Stimulated activated CD8-positive, alpha-beta memory T cell treated with anti-CD3 and anti-CD28 coated beads, Interleukin-15, amount 100 ng/mL, for 4 hours (primary cell): ENCODE data around the gene MAPRE2.

Experiments used
- DNase-seq, 2 donors: peaks; one replicate each; pipeline ENCODE4 v3.0.0-alpha.2; 2020; ENCODE audit warnings: low read depth in 2 of 2

Gene MAPRE2

DNA sequence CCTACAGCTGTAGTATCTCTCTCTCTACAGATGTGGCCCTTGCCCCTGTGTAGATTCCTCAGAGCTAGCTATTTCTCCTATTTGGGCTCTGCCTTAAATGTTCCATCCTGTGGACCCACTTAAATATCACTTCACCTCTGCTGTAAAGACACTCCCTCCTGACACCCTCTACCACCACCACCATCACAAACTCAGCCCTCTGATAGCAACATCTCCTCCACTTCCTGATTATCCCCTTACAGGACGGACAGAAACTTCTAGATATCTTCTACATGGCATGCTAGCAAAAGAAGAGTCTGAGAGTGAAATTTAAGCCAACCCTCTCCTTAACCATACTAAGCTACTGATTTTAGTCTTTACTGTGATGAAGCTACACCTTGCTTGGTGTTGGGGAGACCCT, 3.2 kb upstream of the MAPRE2 start:
- no peak for DNase-seq

DNA sequence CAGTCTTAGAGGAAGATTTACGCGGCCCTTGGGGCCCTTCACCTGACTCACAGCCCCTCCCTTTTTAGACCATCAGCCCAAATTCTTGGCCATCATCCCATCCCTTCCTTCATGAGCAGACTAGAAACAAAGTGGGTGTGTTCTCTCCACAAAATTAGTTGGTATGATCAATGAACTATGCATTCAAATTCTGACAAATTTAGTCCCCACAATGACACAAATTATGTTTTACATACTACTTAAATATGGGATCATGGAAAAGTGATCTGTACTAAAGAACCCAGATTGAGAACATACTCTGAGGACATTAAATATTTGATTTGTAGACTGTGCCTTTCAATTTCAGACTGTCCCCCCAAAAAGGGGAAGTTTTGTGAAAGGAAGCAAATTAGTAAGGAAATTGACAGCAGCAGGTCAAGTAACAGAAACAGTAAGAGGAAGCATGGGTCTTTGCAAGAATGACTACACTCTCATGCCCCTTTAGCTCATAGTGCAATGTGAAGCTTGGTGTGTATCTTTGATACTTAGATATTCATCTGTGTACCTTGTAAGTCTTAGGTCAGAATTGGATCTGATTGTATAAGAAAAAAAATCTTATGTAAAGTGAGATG, 2.2 kb upstream of the MAPRE2 start:
- DNase-seq: no peak

DNA sequence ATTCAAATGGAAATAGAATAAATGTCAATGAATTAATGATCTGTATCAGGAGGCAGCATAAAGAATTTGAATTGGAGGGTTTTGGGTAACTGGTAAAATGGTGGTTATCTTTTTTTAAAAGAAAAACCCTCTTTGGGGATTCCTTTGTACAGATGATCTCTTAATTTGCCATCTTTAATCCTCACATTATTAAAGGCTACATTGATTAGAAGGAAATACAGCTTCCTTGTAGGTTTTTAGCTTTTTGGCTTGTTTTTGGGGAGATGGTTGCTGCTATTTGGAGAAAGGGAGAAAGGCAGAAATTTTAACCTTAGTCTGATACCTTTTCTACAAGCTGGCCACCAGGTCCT, 600 bp upstream of the MAPRE2 start:
- no peak for DNase-seq

DNA sequence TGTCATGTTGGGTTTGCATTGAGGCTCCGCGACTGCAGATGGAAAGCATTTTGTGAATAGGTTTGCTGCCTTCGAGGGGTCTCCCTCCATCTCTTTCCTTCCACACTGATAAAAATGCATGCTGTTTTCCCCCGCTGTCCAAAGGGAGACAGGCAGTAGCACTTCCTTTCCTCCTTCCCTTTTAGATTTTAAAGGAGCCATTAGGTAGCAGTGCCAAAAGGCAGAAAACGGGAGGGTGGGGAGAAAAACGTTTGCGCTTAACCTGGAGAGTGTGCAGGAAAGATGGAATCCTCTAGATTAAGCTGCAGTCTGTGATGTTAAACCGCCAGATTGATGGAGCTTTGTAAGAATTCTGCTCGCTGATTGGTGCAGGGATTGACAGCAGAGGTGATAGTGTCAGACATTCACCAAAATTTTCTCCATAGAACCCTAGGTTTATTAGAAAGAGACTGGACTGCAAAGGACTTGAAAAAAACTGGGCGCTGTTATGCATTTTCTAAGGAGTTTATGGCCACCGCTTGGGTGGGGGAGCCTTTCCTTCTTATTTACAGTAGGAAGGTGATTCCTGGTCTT, 688 bp downstream of the MAPRE2 start:
- no peak for DNase-seq

DNA sequence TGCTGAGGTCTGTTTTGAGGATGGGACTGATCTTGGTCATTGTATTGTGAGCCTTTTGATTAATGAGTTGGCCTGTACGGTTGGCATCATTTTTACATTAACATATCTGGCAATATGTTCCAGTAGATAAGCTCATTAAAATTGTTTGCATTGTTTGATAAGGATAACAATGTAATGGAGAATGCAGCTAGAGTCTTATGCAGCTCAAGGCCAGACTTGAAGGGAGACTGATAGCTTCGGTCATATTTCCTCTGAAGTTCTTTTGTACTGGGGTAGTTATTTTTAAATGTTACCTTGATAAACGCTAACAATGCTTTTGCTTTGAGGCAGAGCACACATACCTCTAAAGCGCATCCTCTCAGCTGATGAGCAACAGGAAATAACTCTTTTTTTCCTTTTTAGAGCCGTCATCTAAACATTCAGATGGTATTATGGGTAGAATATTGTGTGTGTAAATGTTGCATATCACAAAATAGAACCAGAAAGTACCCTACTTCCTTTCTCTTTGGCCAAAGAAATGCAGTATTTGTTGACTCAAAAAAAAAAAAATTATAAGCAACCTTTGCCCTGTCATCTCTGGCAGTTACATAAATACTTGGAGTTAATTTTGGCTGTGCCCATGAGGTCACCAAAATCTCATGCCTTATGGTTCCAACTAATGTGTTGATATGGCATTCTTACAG, 1.3 kb downstream of the MAPRE2 start:
- DNase-seq: no peak

DNA sequence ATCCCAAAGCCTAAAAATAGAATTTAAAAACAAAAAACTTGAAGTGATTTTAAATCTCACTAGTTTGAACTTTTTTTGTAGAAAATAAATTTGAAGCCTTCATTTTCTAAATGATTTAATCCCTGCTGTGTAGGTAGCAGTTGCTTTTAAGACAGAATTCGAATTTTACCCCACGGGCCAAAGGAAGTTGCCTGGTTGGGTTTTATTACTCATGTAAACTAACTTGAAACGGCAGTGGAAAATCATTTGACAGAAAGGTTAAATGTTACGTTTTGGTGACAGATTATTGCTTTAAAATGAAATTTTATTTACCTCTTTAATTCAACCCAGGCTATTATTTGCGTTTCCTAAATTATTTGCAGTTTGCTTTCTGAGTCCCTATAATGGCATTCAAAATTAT, 2.0 kb downstream of the MAPRE2 start:
- no peak for DNase-seq

DNA sequence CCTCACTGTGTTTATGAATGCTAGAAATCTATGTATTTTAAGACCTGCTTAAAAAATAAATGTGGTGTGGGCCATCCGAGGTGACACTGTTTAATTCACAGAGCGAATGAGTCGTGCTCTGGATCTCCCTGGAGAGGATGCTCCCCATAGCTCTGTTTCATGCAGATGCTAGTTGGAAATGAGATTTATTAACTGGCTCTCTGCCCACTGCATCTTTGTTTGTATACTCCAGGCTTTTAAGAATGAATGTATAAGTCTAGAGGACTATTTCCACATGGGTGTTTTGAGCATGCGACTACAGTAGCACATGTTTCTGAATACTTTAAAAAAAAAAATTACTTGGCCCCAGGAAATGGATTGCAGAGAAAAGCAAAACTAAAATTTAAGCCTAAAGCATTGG, 3.9 kb downstream of the MAPRE2 start:
- no peak for DNase-seq

DNA sequence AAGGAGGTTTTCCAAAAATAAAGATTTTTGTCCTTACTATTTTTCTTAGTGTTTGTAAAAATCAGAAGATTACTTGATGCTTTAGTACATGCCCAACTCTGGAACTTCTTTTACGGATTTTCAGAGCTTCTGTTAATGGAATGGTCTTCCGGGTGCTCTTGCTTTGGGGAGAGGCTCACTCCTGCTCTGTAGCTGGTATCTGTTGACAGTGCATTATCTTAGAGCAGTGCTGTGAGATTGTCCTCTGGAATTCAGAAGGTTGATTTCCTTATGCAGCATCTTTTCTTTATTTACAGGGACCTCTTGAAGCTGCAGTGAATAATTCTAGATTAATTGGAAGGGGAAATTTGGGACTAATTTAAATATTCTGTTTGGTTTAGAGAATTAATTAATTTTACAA, 4.6 kb downstream of the MAPRE2 start:
- no peak for DNase-seq

DNA sequence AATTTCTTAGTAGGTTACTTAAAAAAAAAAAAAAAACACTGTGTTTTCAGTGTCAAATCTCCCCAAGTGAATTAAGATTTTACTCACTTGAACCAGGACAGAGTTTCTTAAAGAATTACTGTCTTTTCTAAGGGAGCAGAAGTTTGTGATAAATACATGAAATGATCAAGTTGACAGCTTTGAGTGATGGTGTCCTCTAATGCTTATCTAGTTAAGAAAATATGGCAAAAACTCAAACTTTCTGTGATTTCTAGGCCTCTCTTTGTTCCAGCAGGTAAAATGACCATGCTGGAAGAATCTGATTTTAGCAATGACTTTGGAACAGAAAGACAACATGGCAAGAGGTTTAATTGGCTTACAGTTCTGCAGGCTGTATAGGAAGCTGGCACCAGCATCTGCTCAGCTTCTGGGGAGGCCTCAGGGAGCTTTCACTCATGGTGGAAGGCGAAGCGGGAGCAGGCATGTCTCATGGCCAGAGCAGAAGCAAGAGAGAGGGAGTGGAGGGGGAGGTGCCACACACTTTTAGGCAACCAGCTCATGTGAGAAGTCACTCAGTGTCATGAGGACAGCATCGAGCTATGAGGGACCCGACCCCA, 6.6 kb downstream of the MAPRE2 start:
- no peak for DNase-seq

DNA sequence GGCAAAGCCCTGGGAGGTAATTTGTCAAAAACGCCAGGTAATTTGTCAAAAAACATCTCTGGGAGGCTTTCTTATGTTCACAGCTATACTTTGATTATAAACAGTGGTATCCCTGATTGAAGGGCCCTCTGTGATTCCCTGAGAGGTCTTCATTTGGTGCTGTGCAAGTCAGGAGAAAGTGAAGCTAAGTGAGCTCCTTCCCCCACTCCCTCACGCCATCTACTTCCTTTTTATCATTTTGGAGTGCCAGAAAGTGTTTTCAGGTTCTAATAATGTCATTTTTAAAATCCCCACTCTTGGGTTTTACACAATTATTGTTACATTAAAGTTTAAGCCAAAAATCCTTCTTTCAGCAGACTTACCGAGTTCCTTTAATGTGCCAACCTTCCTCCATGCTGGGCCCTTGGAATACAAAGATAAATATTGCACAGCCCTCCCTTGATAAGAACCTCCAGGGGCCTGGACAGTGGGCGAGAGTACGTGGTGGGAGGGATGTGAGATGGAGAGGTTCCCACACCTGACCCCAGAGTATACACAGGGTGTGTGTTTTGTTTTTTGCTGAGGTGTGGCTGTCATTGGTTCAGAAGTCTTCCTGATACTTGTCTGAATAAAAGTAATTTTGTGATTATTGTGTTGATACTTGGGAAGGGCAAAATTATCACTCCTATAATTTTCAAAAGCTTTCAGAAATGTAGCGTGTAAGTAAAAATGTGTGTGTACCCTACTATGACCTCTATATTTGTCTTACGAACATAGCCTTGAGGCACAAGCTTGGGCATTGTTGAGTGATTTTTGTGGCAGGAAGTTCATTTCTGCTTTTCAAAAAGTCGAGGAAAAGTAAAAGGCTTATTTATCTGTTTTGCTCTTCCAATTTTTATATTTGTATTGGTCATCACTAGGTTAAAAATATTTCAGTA, 8.2 kb downstream of the MAPRE2 start:
- no peak for DNase-seq

DNA sequence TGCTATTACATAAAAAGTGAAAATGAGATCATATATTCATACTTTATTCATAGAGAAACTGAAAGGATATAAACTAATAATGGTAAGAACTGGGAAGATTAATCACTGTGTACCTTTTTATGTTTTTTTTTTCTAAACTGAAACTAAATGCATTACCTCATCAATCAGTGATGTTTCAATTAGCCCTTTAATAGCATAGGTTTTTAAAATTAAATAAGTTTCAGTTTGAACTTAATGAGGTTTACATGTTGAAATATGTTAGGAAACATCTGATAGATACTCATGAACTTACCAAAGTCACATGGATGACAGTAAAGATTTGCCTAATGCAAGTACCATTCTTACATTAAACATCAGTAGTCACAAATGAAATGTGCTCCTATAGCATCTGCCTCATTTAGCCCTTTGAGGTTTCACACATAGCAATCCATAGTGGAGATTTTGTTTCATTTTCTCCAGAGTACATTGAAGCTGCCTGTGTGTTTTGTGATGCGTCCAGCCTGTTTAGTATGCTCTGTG, 8.9 kb downstream of the MAPRE2 start:
- no peak for DNase-seq

DNA sequence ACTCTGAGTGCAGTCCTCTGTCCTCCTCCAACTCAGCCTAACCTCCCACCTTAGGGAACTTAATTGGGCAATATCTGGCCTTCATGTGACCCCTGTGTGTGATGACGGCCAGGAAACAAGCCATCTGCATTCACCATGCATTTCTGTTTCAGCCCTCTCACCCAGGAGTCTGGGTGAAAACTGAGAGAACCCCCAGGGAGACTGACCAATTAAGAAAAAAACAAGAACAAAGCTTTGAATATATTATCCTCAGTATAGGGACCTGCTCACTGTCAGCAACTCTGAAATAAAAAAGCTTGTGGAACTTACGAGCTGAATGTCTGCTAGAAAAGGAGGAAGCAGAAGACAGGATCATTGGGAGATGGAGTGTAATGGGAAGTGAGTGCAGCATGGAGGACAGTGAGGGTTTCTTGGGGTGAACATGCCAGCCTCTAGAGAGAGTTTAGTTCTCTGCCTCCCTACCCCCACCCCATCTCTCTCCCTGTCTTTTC, 9.5 kb downstream of the MAPRE2 start:
- DNase-seq: no peak

DNA sequence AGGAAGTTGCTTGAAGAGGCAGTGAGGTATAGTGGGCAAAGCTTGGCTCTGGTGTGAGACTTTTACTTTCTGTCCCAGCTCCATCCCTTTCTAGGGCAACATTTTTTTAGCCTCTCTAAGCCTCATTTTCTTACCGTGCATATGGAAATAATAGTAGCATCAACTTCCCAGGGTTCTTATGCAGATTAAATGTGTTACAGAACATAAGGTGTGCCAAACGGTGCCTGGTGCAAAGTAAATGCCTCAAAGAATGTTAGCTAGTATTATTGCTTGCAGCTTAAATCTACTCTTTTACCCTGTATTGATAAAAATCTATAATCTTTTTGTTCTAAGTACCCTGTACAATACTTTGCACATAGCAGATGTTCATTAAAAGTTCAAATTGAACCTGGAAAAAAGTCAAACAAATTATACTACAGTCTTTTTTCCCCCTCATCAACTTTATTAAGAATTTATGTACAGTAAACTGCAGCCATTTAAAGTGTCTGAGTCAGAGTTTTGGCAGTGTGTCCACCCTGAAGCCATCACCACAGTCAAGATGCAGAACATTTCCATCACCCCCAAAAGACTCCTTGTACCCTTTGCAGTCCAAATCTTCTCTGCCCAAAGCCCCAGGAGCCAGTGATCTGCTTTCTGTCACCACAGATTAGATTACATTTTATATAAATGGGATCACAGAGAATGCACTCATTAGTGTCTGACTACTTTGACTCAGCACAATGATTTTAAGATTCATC, 10.6 kb downstream of the MAPRE2 start:
- DNase-seq: no peak

DNA sequence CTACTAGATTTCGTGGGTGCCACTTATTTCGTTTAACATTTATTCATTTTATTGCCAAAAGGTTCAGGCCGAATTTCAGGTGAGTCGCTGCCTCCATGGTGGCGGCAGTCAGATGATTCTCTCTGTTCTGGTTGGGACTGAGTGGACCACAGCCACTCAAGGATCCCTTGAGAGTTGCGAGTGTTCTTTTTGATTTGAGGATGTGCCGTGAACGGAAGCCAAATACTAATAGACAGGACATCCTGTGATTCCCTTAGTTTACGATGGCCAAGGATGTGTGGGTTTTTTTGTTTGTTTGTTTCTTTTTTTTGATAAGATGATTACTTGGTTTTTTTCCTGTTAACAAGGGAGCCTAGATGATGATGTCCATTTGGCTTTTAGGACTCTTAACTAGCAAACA, 13.2 kb downstream of the MAPRE2 start:
- no peak for DNase-seq

DNA sequence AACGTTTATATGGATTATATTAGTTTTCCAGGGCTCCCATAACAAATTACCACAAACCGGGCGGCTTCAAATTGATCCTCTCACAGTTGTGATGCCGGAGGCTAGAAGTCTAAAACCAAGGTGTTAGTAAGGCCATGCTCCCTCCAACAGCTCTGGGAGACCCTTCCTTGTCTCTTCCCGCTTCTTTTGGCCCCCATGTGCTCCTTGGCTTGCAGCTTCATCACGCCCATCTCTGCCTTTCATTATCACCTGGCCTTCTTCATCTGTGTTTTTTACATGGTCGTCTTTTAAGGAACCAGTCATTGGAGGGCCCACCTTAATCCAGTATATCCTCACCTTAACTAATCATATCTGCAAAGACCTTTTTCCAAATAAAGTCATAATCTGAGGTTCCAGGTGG, 13.9 kb downstream of the MAPRE2 start:
- DNase-seq: no peak

DNA sequence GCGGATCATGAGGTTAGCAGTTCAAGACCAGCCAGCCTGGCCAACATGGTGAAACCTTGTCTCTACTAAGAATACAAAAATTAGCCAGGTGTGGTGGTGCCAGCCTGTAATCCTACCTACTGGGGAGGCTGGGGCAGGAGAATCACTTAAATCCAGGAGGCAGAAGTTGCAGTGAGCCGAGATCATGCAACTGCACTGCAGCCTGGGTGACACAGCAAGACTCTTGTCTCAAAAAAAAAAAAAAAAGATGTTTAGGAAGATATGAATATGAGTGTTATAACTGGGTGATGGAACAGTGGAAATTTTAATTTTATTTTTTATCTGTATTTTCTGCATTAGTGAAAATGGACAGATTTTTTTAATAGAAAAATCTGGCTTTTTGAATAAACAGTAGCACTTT, 14.5 kb downstream of the MAPRE2 start:
- DNase-seq: no peak

DNA sequence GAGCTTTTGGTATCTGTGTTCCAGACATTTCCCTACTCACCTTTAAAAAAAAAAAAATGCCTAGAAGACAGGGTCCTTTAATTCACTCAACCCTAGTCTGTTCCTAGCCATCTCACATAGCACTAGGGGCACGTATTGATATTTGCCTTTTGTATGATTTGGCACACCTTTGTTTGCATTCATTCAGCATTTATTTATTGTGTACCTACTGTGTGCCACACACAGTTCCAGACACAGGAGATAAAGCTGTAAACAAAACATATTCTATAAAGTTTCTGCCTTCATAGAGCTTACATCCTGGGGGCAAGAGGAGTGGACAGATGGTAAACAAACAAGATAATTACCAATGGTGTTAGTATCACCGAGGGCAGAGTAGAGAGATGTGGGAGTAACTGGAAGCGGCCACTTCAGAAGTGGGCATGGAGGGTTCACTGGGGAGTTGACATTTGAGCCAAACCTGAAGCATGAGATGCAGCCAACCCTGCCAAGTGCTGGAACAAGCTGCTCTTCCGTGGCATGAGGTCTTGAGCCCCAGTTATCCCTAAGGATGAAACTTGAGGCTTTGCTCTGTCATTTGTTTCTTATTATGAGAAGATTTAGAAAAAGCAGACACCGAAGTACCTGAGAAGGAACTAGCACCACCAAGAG, 18.2 kb downstream of the MAPRE2 start:
- DNase-seq: no peak

DNA sequence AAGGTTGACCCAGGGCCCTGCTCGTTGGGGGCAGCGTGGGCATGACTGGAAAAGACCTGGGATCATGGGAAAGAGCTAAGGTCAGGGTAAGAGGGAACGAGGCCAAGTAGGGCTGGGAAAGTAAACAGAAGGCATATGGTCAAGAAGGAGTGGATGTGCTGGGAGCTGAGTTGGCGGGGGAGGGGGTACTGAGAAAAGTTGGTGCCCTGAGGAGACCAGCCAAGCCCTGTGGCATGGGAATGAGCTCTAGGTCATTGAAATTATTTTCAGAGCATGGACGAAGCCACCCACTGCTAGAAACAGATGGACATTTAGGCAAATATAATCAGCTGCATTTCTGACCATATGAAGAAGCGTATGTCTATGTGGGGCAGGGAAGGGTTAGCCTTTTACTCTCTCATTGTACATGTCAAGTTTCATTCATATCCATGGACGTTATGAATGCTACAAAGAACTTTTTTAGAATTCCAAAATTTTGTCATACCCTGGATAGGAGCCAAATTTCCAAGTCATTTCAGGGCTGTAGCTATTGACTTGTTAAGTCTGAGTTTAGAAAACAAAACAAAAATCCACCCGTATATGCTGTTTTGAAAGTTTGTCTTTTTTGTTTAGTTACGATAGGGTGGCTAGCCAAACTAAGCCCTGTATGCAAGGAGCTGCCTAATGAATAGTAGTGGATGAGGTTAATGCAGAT, 19.1 kb downstream of the MAPRE2 start:
- DNase-seq: no peak

DNA sequence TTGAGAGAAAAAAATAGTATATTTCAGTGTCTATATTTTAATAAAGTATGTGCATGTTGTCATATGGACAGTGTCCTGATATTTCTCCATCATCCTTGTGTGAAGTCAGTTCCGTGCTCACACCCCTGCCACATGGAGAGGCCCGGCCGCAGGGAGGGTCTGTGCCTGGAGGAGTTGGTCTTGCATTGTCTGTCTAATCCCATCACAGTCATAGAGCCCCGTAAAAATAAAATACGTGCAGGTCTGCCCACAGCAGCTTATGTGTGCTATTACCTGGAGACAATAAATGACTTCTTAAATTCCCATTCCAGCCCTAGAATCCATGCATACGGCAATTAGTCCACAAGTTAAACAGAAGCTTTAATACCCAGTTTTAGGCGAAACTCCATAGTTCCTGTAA, 20.1 kb downstream of the MAPRE2 start:
- DNase-seq: no peak

DNA sequence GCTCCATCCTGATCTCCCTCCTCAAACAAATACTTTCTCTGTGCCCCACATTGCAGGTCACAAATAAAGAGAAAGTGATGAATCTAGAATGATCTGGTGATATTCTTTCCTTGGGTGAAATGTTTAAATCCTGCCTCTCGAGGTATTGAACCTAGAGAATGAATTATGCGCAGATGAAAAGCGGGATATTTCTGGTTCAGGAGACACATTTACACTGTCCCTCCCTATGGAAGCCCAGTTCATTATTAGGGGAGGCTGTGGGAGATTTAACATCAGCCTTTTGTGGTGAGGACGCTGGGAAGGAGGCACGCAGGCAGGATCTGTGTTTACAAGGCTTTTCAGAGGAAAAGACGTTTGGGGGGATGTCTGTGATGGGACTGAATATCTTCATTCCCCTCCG, 20.6 kb downstream of the MAPRE2 start:
- DNase-seq: no peak
